Glomerular visceral epithelial cell (primary cell): Measurements from ENCODE around the gene GPC3.

Source experiments
- DNase-seq: peaks from one replicate; pipeline ENCODE4 v3.0.0-alpha.2; 2016; ENCODE audit errors: extremely low spot score

The GPC3 gene

DNA sequence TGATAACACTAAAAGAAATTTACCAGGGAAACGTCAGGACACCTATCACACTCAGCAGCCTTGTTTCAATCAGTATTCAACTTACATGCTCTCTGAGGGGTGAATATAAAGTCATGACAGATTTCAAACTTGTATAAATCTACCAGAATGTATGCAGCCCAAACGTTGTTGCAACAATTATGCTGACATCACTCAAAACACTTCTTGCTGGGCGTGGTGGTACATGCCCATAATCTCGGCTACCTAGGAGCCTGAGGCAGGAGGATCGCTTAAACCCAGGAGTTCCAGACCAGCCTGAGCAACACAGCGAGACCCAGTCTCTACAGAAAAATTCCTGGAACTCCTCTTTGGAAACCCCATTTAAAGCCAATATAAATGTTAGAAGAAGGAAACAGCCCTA is 303.5 kb downstream of the GPC3 start:
- no peak for DNase-seq

GRCh38 chrX:133681421-133681820 is 304.0 kb downstream of the GPC3 start:
- no peak for DNase-seq

DNA sequence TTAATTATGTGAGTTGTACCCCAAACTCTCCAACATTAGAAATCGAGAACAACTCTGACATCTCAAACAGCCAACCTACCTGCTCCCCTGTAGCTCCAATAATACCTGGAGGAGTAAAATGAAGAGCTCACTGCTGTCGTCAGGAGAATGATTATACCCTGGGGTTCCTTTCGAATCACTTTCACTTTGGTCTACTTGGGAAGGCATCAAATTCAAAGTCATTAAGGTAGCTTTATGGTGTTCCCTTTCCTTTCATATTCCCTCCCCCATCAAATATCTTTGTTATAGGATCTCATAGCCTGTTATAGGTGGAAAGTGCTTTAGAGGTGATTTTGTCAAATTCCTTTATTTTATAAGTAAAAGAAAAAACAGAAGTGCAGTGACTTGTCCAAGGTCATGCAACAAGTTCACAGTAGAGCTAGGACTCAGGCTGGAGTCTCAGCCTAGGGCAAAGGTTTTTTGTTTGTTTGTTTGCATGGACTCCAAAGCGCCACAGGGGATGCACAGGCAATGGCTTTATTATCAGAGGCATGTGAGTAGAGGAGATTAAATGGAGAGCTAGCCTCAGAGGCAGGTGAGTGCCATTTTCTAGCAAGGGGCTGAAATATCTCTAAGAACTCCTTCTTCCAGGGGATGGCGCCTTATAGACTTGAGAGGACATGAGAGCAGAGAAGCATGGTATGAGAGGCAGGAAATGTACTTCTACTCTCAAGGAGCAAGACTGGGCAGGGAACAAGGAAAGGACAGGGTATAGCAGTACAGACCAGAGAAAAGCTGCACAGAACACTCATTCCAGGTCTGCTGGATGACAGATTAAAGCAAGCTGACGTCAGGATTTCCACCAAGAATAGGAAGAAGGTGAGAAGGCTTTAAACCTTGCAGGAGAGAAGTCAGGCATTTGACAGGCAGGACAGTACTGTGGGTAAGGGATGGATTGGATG is 308.0 kb downstream of the GPC3 start:
- DNase-seq: no peak

DNA sequence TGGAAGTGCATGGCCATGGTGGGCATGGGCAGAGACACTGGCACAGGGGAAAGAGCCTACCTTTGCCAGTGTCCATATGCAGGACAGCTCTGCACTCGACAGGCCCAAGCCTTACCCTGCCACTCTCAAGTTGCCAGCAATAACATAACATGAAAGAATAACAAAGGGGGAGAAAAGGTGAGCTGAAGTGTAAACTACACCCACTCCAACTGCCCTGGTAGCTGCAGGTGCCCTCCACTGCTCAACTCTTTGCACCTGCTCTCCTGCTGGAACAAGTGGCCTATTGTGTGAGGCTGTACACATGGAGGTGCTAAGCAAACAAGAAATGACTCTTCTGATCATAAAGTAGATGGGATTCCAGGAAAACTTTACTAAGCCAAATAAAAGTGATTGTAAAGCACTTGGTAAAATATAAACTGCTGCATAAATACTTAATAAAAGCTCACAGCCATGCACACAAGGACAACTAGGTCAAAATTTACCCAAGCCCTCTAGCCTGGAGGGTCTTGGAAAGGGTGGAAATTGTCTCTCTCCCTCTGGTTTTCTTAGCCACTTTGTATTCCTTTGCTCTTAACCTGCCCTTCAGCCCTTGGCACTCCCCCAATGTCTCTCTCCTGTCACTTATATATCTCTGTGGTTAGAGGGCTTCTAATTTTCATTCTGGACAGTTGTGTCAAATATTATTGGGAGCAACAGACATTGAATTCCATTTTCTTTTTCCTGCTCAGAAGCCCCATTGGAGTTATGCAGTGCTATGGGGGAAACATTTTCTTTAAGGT is 308.9 kb downstream of the GPC3 start:
- DNase-seq: no peak

DNA sequence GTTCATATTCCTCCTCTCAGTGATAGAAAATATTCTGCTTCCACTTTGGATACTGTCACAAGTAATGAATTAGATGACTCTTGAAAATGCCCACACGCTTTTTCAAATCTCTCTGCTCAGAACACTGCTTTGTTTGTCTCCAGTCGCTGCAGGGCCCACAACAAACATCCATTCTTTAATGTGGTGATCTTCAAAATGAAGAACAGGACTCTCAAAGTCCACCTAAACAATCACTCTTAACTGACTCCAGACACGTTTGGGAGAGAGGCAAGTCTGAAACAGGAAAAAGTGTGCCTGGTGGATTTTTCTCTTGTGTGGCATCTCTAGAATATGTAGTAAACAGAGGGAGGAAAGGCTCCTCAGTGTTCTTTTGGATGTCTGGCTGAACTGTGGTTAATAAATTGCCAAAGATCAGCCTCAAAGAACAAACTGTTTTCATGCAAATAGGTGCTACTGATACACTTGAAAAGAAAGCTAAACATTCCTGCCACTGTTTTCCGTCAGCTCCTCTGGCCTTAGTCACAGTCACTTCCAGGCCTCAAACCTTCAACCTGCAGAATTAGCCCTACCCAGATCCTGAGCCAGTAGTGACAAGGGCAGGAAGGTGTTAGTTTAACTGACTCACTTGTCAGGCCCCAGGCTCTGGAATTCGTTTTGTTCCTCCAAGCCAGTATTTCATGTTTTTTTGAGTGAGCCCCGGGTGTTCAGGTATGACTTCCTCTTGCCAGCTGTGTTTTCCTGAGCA is 310.5 kb downstream of the GPC3 start:
- DNase-seq: no peak

GRCh38 chrX:133670383-133670782 is 315.0 kb downstream of the GPC3 start:
- DNase-seq: peak; percentile 25

DNA sequence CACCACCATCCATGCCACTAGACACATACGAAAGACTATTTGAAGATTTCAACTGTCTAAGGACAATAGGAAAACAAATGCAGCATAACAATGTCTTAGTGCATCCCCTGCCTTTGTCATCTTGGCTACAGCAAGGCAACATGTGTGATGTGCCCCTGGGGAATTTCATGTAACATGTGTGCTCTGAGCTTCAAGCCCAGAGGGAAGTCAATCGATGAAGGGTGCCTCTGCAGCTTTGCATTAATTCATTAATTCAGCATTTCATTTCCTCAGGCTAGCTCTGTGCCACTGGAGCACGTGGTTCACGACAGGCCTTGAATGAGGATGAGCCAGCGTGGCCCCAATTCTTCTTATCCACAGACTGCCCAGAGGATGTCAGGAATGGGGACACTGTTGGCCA is 316.2 kb downstream of the GPC3 start:
- DNase-seq: no peak

DNA sequence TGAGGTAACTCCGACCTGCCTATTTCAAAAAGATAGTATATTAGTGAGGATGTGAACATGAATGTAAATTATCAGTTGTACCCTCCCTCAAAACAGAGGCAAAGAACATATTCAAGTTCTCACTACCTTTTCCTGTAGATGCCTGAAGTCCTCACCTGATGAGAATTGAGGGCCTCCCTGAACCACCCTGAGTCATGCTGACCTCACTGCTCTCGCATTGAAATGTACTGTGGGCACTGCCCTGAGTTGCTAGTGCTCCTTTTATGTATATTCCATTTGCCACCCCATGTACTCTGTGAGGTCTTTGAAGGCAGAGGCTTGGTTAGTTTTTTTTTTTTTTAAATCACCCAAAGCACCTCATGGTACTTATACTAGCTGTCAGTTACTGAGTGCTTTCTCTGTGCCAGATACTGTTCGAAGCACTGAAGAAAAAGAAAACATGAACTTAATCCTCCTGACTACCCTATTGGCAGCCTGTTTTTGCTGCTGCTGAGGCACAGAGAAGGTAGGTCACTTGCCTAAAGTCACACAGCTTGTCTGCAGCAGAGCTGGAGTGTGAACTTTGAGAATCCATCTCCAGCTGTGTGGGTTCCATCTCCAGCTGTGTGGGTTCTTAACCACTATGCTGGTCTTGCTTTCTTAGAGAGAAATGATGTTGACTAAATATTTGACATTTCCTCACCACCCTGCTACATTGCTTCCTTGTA is 317.0 kb downstream of the GPC3 start:
- no peak for DNase-seq

- no peak for DNase-seq
Observed at GRCh38 chrX:133666256-133666655, 319.1 kb downstream of the GPC3 start.

DNA sequence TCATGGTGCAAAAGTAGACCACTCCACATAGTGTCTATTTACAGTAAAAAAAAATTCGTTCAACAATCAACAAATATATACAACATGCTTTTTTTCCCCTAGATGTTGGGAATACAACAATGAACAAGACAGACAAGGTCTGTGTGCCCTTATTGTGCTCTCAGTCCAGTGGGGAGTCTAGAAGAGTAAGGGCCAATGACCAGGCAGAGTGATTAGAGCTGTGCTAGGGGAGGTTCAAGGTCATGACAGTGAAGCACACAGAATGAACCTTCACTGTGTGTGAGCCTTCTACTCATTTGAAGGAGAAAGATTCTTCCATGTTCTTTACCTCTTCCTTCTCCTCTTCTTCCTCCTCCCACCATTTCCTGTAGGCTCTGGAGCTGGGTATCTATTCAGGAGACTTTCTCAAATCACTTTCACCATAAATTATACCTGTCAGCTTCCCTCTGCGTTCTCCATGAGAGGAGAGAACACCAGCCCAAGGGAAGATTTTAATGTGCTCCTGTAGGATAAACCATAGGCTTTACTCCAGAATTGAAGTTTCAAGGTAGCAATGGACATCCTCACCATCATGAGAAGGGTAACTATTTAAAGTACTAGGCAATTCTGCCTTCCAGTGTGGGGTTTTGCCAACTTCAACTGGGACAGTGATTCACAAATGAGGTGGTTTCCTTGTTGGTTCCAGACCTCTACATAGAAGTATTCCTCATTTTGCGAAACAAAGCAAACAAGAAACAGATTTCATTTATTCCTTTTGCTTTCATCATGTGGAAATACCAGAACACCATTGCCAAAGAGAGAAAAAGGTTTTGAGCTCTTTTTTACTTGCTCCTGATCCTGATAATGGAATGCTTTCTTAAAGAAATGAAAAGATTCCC is 323.2 kb downstream of the GPC3 start:
- no peak for DNase-seq

GRCh38 chrX:133660281-133660680 is 325.1 kb downstream of the GPC3 start:
- no peak for DNase-seq

DNA sequence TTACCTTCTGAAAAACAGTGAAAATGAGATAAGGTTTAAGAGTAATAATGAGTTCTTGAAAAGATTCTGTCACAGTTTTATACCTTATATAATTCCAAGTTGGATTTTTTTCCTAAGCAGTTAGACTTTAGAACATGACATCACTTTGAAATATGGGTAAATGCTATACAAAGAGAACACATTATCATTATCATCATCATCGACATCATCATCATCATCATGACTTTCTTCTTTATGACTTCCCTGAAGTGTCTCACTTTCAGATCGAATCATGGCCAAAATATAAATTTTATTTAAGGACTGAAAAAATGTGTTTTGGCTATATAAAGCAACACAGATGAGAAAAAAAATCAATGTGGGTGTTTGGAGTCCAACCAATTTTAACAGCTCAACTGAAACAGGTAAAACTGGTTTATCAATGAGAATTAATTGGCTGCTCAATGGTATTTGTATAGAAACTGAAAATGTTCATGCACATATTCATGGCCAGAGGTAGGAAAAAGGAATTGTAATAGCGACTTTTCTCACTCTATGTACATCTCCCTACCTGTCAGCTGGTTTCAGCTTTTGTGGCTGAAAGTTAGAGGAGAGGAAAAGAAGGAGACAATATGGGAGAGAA is 327.0 kb downstream of the GPC3 start:
- DNase-seq: no peak

DNA sequence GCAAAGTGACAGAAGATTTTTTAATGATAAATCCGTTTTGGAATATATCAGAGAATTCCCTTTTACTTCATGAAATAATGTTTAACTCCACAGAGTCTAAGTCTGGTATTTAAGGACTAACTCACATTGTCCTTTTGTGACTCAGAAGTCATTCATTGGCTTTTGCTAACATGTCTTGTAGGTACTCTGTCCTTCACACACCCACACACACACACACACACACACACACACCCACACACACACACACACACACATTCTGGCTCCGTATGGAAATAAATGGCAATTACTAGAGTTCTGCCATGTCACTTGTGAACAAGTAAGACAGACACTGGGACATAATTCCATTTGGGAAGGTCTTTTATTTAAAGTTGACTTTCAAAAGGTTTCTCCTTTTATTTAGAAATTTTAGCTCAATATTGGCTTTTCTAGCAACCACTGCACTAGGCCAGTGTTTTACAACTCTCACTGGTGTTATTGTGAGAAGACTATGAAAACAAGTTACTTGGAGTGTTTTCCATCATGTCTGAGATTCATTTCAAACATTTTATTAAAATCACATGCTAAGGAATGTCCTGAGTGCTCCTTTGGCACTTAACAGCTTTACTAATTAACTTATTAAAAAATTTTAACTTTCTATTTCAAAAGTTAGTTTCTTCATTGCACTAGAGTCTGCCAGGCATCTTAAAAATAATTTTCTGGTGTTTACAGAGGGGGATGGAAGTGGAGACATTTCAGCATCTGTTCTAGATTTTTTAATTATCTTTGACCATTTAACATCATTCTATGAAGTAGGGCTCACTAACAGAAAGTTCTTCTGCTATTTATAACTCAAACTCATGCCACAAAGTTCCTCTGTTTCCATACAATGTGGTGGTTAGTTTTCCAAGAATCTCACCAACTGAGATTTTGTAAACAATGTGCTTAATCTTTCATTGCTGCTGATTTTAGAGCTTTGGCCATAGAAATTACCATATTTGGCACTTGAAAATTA is 329.8 kb downstream of the GPC3 start:
- DNase-seq: peak; percentile 32

GRCh38 chrX:133654811-133655210 is 330.6 kb downstream of the GPC3 start:
- DNase-seq: no peak

- peak; percentile 46 for DNase-seq
Observed at GRCh38 chrX:133653358-133653757, 332.0 kb downstream of the GPC3 start.

- no peak for DNase-seq
Observed at GRCh38 chrX:133652185-133652584, 333.2 kb downstream of the GPC3 start.

GRCh38 chrX:133650239-133650638 is 335.2 kb downstream of the GPC3 start:
- DNase-seq: no peak

- no peak for DNase-seq
Observed at GRCh38 chrX:133649651-133650050, 335.7 kb downstream of the GPC3 start.

DNA sequence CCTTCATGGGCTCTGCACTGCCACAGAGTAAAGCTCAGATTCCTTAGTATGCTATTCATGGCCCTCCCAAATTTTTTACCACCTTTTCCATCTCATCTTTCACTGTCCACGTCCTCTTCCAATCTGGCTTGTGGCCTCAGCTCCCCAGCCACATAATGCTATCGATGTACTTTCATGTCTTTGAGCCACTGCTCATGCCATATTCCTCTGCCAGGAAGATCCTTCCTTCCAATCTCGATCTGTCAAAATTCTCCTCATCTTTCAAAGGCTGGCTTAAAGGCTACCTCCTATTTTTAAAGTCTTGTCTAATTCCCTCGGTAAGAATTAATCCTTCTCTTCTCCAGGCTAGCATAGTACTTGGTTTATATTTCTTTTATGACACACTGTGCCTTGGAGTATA is 336.8 kb downstream of the GPC3 start:
- DNase-seq: no peak
